Activated CD8-positive, alpha-beta memory T cell treated with anti-CD3 and anti-CD28 coated beads, Interleukin-2, amount 50 U/mL, for 4 hours (primary cell): ENCODE measurements around the gene CD34.

Experiments used
- DNase-seq: peaks from one replicate; pipeline ENCODE4 v3.0.0-alpha.2; 2020

Gene CD34

GRCh38 chr1:207870306-207871031 is 40.5 kb downstream of the CD34 start:
- DNase-seq: no peak

DNA sequence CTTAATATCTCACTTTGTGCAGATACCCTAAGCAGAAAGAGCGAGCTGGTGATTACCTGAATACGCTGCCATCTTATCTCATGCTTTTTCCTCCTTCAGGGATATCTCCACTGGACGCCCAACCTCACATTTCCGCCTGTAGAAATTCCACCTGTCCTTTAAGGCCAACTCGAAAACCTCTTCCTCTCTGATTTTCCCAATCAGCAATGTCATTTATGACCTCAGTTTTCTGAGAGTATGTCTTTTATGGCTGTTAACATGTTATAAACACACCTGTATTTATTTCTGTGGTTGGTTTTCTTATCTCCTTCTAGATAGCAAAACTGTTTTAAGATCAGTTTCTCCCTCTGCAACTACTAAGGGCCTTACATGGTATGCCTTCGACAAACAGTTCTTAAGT is 41.1 kb downstream of the CD34 start:
- DNase-seq: no peak

- peak; percentile 71 for DNase-seq
Measured at GRCh38 chr1:207868774-207869721, 41.9 kb downstream of the CD34 start.

GRCh38 chr1:207868251-207868773 is 42.6 kb downstream of the CD34 start:
- DNase-seq: peak; percentile 27

GRCh38 chr1:207867136-207868109 is 43.5 kb downstream of the CD34 start:
- peak; percentile 27 for DNase-seq

DNA sequence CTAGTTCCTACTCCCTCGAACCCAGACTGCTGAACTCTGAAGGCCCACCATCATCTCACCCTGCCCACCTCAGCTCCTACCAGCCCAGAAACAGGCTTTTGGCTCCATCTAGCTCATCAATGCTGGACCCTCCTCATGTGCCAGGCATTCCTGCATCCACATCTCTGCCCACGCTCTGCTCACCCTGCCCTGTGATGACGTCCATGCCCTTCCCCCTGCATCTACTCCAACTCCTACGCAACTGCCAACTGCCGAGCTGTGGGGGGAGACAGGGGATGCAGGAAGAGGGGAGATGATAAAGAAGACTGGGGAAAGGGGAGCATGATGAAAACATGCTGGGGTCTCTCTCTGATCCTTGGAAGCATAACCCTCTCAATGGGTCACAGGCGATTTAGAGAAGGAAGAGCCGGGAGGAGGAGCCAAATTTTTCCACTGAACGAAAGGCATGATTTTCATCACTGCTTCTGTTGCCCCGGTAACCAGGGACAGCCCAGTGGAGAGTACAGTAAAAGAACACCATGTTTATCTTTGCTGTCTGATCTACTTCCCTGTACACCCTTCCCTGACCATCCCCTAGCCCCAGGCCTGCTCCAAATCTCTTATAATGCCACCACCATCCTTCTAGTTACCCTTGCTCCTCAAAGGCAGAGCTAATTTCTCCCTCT is 44.3 kb downstream of the CD34 start:
- DNase-seq: no peak

GRCh38 chr1:207863893-207864535 is 46.9 kb downstream of the CD34 start:
- DNase-seq: peak; percentile 38

- DNase-seq: no peak
Measured at GRCh38 chr1:207862241-207862787, 48.6 kb downstream of the CD34 start.

- DNase-seq: peak; percentile 49
Measured at GRCh38 chr1:207861442-207862177, 49.3 kb downstream of the CD34 start.

GRCh38 chr1:207860531-207860930 is 50.4 kb downstream of the CD34 start:
- DNase-seq: no peak

GRCh38 chr1:207858806-207859205 is 52.1 kb downstream of the CD34 start:
- DNase-seq: no peak

GRCh38 chr1:207858281-207858680 is 52.6 kb downstream of the CD34 start:
- DNase-seq: no peak

DNA sequence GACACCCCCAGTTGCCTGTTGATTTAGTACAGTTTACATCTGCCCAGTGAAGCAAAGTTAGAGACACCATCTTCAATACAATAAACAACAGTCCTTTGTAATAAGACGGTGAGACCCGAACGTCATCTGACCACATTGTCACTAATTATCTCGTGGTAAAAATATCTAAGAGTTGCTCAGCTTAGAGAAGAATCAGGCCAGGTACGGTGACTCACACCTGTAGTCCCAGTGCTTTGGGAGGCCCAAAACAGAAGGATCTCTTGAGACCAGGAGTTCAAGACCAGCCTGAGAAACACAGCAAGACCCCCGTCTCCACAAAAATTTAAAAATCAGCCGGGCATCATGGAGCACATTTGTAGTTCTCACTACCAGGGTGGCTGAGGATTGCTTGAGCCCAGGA is 53.5 kb downstream of the CD34 start:
- DNase-seq: no peak

DNA sequence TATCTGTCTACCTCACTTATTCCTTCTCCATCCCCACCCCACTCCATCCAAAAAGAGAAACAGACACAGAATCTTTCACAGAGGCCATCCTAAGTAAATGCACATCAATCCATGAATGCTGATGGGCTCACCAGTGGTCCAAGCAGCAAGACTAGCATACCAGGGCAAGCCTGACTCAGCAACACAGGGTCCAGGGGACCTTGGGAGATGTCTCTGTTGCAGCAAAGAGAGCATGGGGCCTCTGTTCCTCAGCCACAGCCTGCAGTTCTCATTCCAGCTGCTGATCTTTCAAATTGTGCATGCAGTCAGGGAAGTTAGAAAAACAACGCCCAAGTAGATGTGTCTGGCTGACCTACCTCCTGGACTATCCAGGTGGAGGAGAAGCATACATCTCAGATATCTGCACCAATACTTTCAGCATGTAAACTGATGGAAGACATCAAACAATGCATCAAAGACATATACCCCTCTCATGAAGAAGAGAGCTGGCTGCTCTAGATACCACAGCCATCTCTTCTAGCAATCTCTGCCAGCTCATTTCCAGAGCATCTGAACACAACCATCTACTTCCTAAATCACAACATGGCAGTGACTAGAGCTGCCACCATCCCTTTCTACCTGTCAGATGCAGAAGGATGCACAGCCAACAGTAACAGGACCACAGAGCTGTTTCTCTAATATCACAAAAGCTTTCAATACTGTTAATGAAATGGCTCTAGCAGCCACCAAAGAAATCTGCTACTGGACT is 54.5 kb downstream of the CD34 start:
- DNase-seq: no peak

GRCh38 chr1:207854001-207854400 is 56.9 kb downstream of the CD34 start:
- DNase-seq: no peak

DNA sequence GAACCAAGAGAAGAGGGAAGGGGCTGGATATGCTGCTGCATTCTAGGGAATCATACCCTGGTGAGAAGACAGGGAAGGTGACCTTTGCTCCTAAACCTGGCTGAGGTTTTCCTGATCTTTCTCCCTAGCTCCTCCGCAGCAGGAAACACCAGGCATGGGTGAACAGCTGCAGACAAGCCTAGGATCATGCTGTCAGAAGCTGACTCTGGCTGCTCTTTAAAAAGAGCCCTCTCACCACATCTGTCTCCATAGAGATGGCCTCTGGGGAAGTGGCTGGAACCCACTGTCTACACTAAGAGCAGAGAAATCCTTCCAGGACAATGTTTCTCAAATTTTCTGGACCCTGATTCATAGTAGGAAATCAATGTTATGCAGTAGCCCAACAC is 57.6 kb downstream of the CD34 start:
- no peak for DNase-seq

- no peak for DNase-seq
Measured at GRCh38 chr1:207852576-207853371, 58.2 kb downstream of the CD34 start.

DNA sequence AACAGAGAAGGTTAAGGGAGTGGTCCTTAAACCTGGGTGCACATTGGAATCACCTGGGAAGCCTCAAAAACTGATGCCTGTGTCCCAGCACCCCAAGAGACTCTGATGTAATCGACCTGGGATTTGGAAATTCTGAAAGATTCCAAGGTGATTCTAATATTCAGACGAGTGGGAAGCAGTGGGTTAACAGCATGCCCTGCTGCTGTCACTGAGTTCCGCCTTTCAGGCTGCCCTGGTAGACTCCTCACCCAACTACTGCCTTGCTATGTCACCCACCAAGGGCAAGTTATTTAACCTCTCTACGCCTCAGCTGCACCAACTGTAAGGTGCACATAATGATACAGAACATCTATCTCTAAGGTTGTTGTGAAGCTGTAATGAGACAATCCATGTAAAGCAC is 59.2 kb downstream of the CD34 start:
- no peak for DNase-seq
